GM10248 (cell line): ENCODE data around the gene ALPK3.
"Not testable (repeated sequence)": the region's sequence is repeated elsewhere in the genome, so short reads cannot be mapped to it uniquely, and the experiment has no call there.

Source experiments
- CTCF ChIA-PET: fragments of 300-600 bp; sonication (Branson Sonifier 250); formaldehyde crosslinking; extraction: SDS; loops from one replicate; lab custom pipeline; 2021; ENCODE audit warnings: antibody characterized with exemption; lab: Yijun Ruan, JAX
- POLR2A ChIA-PET: fragments of 350-650 bp; sonication (Branson Sonifier 250); formaldehyde crosslinking; extraction: SDS; loops from one replicate; lab custom pipeline; 2020; ENCODE audit warnings: antibody characterized with exemption; lab: Yijun Ruan, JAX
- DNase-seq: peaks from one replicate; pipeline ENCODE4 v3.0.0; 2012; ENCODE audit errors: extremely low spot score
- TF ChIP-seq, protein P1 (sequence below): IDR thresholded peaks from 2 replicates; pipeline ENCODE4 v1.5.1; 2012; ENCODE audit warnings: mild to moderate bottlenecking, low read depth; ENCODE audit errors: extremely low read depth, missing control alignments, control extremely low read depth

The ALPK3 gene

DNA sequence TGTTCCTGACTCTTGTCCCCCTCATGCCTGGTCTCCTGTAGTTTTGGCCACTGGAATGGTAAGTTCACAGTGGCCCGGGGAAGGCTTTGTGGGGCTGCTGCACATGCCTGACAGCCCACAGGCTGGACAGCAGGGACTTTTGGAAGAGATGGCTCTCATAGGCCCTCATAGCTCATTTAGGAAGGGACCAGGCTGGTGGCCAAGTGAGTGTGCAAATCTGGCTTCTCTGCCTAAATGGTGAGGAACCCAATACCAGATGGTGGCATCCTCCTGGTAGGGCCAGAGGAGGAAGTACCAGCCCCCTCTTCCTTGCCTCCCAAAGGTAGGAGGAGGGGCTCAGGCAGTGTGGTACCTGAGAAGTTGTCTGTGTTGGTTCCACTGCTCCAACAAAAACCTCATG is 25.6 kb downstream of the ALPK3 start:
- TF ChIP-seq, protein P1, sequence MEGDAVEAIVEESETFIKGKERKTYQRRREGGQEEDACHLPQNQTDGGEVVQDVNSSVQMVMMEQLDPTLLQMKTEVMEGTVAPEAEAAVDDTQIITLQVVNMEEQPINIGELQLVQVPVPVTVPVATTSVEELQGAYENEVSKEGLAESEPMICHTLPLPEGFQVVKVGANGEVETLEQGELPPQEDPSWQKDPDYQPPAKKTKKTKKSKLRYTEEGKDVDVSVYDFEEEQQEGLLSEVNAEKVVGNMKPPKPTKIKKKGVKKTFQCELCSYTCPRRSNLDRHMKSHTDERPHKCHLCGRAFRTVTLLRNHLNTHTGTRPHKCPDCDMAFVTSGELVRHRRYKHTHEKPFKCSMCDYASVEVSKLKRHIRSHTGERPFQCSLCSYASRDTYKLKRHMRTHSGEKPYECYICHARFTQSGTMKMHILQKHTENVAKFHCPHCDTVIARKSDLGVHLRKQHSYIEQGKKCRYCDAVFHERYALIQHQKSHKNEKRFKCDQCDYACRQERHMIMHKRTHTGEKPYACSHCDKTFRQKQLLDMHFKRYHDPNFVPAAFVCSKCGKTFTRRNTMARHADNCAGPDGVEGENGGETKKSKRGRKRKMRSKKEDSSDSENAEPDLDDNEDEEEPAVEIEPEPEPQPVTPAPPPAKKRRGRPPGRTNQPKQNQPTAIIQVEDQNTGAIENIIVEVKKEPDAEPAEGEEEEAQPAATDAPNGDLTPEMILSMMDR: no peak
- no peak for DNase-seq
- POLR2A ChIA-PET: no interaction called here
- CTCF ChIA-PET: interaction anchor here (1.7 kb wide), 1 partner anchor 9 kb away, joined by 7 read pairs; no protein-coding TSS in a partner anchor

DNA sequence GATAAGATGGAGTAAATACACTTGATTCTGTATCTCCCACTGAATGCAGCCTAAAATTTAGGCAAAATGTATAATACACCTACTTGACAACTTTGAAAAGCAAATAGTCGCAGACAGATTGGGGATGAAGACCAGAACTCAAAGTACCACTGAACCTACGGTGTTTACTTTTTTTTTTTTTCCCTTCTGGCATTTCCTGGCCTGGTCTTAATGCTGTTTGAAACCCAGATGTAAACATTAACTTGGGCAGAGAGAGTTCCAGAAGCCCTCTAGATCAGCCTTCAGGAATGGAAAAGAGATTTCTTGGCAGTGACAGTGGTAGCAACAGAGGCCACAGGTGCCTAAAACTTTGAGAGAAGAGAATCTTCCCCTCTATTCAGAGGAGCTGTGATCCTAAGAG is 27.8 kb downstream of the ALPK3 start:
- POLR2A ChIA-PET: no interaction called here
- DNase-seq: no peak
- CTCF ChIA-PET: interaction anchor here (1.1 to 2.1 kb wide), 10 partner anchors 8 to 83 kb away, joined by 3 to 10 read pairs (median 4); no protein-coding TSS in a partner anchor
- TF ChIP-seq, protein P1: no peak

DNA sequence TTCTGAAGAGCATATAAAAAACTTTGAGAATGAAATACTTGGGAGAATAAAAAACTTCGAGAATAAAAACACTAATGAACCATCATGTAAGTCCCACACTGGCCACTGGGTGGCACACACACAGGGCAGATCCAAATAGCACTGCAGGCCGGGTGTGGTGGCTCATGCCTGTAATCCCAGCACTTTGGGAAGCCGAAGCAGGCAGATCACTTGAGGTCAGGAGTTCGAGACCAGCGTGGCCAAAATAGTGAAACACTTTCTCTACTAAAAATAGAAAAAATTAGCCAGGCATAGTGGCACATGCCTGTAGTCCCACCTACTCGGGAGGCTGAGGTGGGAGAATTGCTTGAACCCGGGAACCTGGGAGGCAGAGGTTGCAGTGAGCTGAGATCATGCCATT is 28.5 kb downstream of the ALPK3 start:
- CTCF ChIA-PET: interaction anchor here (1.1 to 2.1 kb wide), 10 partner anchors 9 to 83 kb away, joined by 3 to 10 read pairs (median 4); no protein-coding TSS in a partner anchor

DNA sequence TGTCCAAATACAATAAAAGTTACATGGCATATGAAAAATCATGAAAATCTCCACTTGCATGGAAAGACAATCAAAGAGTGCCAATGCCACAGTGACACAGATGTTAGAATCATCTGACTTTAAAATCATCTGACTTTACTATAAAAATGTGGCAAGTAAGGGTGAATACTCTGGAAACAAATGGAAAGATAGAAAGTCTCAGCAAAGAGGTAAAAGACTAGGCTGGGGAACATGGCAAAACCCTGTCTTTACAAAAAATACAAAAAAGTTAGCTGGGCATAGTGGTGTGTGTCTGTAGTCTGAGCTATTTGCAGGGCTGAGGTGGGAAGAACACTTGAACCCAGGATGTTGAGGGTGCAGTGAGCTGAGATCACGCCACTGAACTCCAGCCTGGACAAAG is 29.1 kb downstream of the ALPK3 start:
- ChIA-PET POLR2A (no interaction called here), CTCF (interaction anchor here (0.6 to 2.1 kb wide), 8 partner anchors 8 to 68 kb away, joined by 3 to 10 read pairs (median 4); no protein-coding TSS in a partner anchor)
- no peak for DNase-seq
- TF ChIP-seq, protein P1: no peak

More for the DNA sequence above, 28.5 kb downstream of the ALPK3 start:
- TF ChIP-seq, protein P1: peak; percentile 57
- POLR2A ChIA-PET: not testable (repeated sequence)
- DNase-seq: peak; percentile 48

DNA sequence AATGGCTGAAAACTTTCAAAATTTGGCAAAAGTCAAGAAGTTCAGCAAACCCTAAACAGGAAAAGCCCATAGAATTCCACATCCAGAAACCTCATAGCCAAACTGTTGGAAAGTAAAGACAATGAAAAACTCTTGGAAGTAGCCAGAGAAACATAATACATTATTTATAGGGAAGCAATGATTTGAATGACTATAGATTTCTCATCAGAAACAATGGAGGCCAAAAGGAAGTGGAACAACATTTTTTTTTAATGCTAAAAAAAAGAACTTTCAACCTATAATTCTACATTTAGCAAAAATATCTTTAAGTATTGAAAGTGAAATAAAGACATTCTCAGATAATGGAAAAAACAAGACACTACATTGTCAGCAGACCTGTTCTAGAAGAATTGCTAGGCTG is 30.2 kb downstream of the ALPK3 start:
- TF ChIP-seq, protein P1: no peak
- ChIA-PET POLR2A (no interaction called here), CTCF (no interaction called here)
- no peak for DNase-seq

DNA sequence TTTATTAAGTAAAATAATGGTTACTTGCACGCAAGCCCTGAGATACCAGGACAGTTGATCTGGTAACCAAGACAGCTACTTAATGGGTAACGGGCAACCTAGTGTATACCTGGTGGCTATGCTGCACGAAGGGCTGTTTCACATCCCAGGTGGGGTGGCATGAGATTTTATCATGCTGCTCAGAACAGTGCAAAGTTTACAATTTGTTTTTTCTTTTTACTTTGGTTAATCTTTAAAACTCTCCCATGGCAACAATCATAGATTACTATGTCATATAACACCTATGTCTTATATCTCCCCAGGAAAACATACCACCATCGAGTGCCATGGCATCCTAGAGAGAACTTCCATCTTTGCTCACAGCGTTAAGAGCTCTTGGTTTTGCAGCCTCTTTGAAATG is 35.1 kb downstream of the ALPK3 start:
- no peak for DNase-seq
- TF ChIP-seq, protein P1: no peak
- ChIA-PET POLR2A (no interaction called here), CTCF (interaction anchor here (1.7 kb wide), 1 partner anchor 14 kb away, joined by 3 read pairs; no protein-coding TSS in a partner anchor)
